Stimulated activated CD8-positive, alpha-beta memory T cell treated with anti-CD3 and anti-CD28 coated beads, Interleukin-15, amount 100 ng/mL, for 48 hours (primary cell): Measurements from ENCODE around the gene RP9.
"Not testable (repeated sequence)": the region's sequence is repeated elsewhere in the genome, so short reads cannot be mapped to it uniquely, and the experiment has no call there.

Experiments
- DNase-seq, 2 donors: peaks; one replicate each; pipeline ENCODE4 v3.0.0-alpha.2; 2020; ENCODE audit warnings: low read depth in 2 of 2

The RP9 gene

GRCh38 chr7:33101906-33102305 lies 7.3 kb downstream of the RP9 start:
- DNase-seq, result no peak

- DNase-seq, result no peak
Observed at GRCh38 chr7:33100770-33101169, 8.4 kb downstream of the RP9 start.

GRCh38 chr7:33099154-33099940 lies 9.9 kb downstream of the RP9 start:
- no peak for DNase-seq

- DNase-seq, result not testable (repeated sequence)
Observed at GRCh38 chr7:33094745-33095275, 14.4 kb downstream of the RP9 start.

- DNase-seq, result no peak
Observed at GRCh38 chr7:33093266-33093665, 15.9 kb downstream of the RP9 start.

- no peak for DNase-seq
Observed at GRCh38 chr7:33091641-33092191, 17.5 kb downstream of the RP9 start.

GRCh38 chr7:33091111-33091531 lies 18.1 kb downstream of the RP9 start:
- DNase-seq, result no peak

- no peak for DNase-seq
Observed at GRCh38 chr7:33089142-33089541, 20.1 kb downstream of the RP9 start.

GRCh38 chr7:33087858-33088257 lies 21.3 kb downstream of the RP9 start:
- DNase-seq, result no peak

GRCh38 chr7:33087356-33087755 lies 21.8 kb downstream of the RP9 start:
- no peak for DNase-seq

GRCh38 chr7:33079763-33080690 lies 29.2 kb downstream of the RP9 start:
- no peak for DNase-seq

GRCh38 chr7:33079096-33079495 lies 30.1 kb downstream of the RP9 start:
- DNase-seq, result no peak

GRCh38 chr7:33076737-33077136 lies 32.5 kb downstream of the RP9 start:
- DNase-seq, result no peak

GRCh38 chr7:33075818-33076518 lies 33.2 kb downstream of the RP9 start:
- DNase-seq, result no peak

GRCh38 chr7:33073243-33073642 lies 36.0 kb downstream of the RP9 start:
- no peak for DNase-seq

GRCh38 chr7:33072471-33072870 lies 36.7 kb downstream of the RP9 start:
- no peak for DNase-seq

GRCh38 chr7:33070831-33071230 lies 38.4 kb downstream of the RP9 start:
- no peak for DNase-seq

GRCh38 chr7:33070277-33070676 lies 38.9 kb downstream of the RP9 start:
- DNase-seq, result no peak

- DNase-seq, result no peak
Observed at GRCh38 chr7:33067921-33068320, 41.3 kb downstream of the RP9 start.

GRCh38 chr7:33066771-33067170 lies 42.4 kb downstream of the RP9 start:
- no peak for DNase-seq

- no peak for DNase-seq
Observed at GRCh38 chr7:33065981-33066380, 43.2 kb downstream of the RP9 start.
